HEK293 (cell line): ENCODE results near the gene ZNF780B.
A peak's percentile ranks its signal among the peaks of the same experiment; 100 is the strongest.

Experiments used
- KLF9 ChIP-seq: fragments of 450-650 bp; formaldehyde crosslinking; IDR thresholded peaks from 2 replicates; pipeline ENCODE4 v1.5.1; 2016; ENCODE audit warnings: missing biosample characterization, missing genetic modification characterization, low read depth
- PRDM10 ChIP-seq: fragments of 450-650 bp; formaldehyde crosslinking; IDR thresholded peaks from 2 replicates; pipeline ENCODE4 v1.5.1; 2016; ENCODE audit warnings: missing biosample characterization, missing genetic modification characterization
- SETDB1 ChIP-seq: IDR thresholded peaks from one replicate; pipeline ENCODE4 v1.6.1; 2017; ENCODE audit warnings: mild to moderate bottlenecking, low read length, moderate library complexity, mixed read lengths; ENCODE audit not compliant: insufficient read length
- TCF7L2 ChIP-seq: IDR thresholded peaks from 2 replicates; pipeline ENCODE4 v1.6.1; 2011; ENCODE audit warnings: low read depth, mild to moderate bottlenecking, inconsistent platforms, low read length, moderate library complexity, borderline replicate concordance
- ZBTB10 ChIP-seq: fragments of 450-650 bp; formaldehyde crosslinking; IDR thresholded peaks from 2 replicates; pipeline ENCODE4 v1.5.1; 2016; ENCODE audit warnings: missing biosample characterization, missing genetic modification characterization
- ZBTB20 ChIP-seq: fragments of 450-650 bp; formaldehyde crosslinking; IDR thresholded peaks from 2 replicates; pipeline ENCODE4 v1.5.1; 2016; ENCODE audit warnings: missing biosample characterization, missing genetic modification characterization
- ZBTB21 ChIP-seq: fragments of 450-650 bp; formaldehyde crosslinking; IDR thresholded peaks from 2 replicates; pipeline ENCODE4 v1.5.1; 2017; ENCODE audit warnings: missing biosample characterization, missing genetic modification characterization
- ZBTB48 ChIP-seq: fragments of 450-650 bp; formaldehyde crosslinking; IDR thresholded peaks from 2 replicates; pipeline ENCODE4 v1.5.1; 2016; ENCODE audit warnings: missing biosample characterization, missing genetic modification characterization
- ZFP37 ChIP-seq: fragments of 450-650 bp; formaldehyde crosslinking; IDR thresholded peaks from 2 replicates; pipeline ENCODE4 v1.5.1; 2016; ENCODE audit warnings: missing biosample characterization, missing genetic modification characterization
- ZFP41 ChIP-seq: fragments of 450-650 bp; formaldehyde crosslinking; IDR thresholded peaks from 2 replicates; pipeline ENCODE4 v1.5.1; 2016; ENCODE audit warnings: missing biosample characterization, missing genetic modification characterization, borderline replicate concordance
- ZIC2 ChIP-seq: fragments of 450-650 bp; formaldehyde crosslinking; IDR thresholded peaks from 2 replicates; pipeline ENCODE4 v1.5.1; 2016; ENCODE audit warnings: missing biosample characterization, missing genetic modification characterization
- ZNF133 ChIP-seq: fragments of 450-650 bp; formaldehyde crosslinking; IDR thresholded peaks from 2 replicates; pipeline ENCODE4 v1.5.1; 2016; ENCODE audit warnings: missing biosample characterization, missing genetic modification characterization
- ZNF184 ChIP-seq: fragments of 450-650 bp; IDR thresholded peaks from 2 replicates; pipeline ENCODE4 v1.5.1; 2018; ENCODE audit warnings: missing biosample characterization, mild to moderate bottlenecking, missing genetic modification characterization
- ZNF302 ChIP-seq: fragments of 450-650 bp; formaldehyde crosslinking; IDR thresholded peaks from 2 replicates; pipeline ENCODE4 v1.5.1; 2016; ENCODE audit warnings: missing biosample characterization, missing genetic modification characterization, low read depth
- ZNF324 ChIP-seq: fragments of 450-650 bp; formaldehyde crosslinking; IDR thresholded peaks from 2 replicates; pipeline ENCODE4 v1.5.1; 2016; ENCODE audit warnings: missing biosample characterization, missing genetic modification characterization
- ZNF366 ChIP-seq: fragments of 450-650 bp; formaldehyde crosslinking; conservative IDR thresholded peaks from 2 replicates; pipeline ENCODE4 v1.5.1; 2016; ENCODE audit warnings: missing biosample characterization, missing genetic modification characterization
- ZNF37A ChIP-seq: fragments of 450-650 bp; IDR thresholded peaks from 2 replicates; pipeline ENCODE4 v1.5.1; 2018; ENCODE audit warnings: missing biosample characterization, missing genetic modification characterization
- ZNF391 ChIP-seq: fragments of 450-650 bp; formaldehyde crosslinking; IDR thresholded peaks from 2 replicates; pipeline ENCODE4 v1.5.1; 2016; ENCODE audit warnings: low read depth, missing biosample characterization, missing genetic modification characterization, borderline replicate concordance
- ZNF48 ChIP-seq: fragments of 450-650 bp; formaldehyde crosslinking; IDR thresholded peaks from 2 replicates; pipeline ENCODE4 v1.5.1; 2016; ENCODE audit warnings: missing biosample characterization, missing genetic modification characterization
- ZNF501 ChIP-seq: fragments of 450-650 bp; formaldehyde crosslinking; IDR thresholded peaks from 2 replicates; pipeline ENCODE4 v1.5.1; 2016; ENCODE audit warnings: missing biosample characterization, missing genetic modification characterization
- ZNF514 ChIP-seq: fragments of 450-650 bp; formaldehyde crosslinking; IDR thresholded peaks from 2 replicates; pipeline ENCODE4 v1.5.1; 2016; ENCODE audit warnings: missing biosample characterization, missing genetic modification characterization
- ZNF530 ChIP-seq: fragments of 450-650 bp; formaldehyde crosslinking; IDR thresholded peaks from 2 replicates; pipeline ENCODE4 v1.5.1; 2016; ENCODE audit warnings: low read depth, missing biosample characterization, missing genetic modification characterization
- ZNF548 ChIP-seq: fragments of 450-650 bp; formaldehyde crosslinking; IDR thresholded peaks from 2 replicates; pipeline ENCODE4 v1.5.1; 2016; ENCODE audit warnings: missing biosample characterization, missing genetic modification characterization
- ZNF571 ChIP-seq: fragments of 450-650 bp; formaldehyde crosslinking; IDR thresholded peaks from 2 replicates; pipeline ENCODE4 v1.5.0; 2017; ENCODE audit warnings: missing biosample characterization, missing genetic modification characterization
- ZNF596 ChIP-seq: fragments of 450-650 bp; IDR thresholded peaks from 2 replicates; pipeline ENCODE4 v1.5.0; 2018; ENCODE audit warnings: missing biosample characterization, mild to moderate bottlenecking, missing genetic modification characterization, moderate library complexity
- ZNF600 ChIP-seq: fragments of 450-650 bp; formaldehyde crosslinking; IDR thresholded peaks from 2 replicates; pipeline ENCODE4 v1.5.1; 2016; ENCODE audit warnings: missing biosample characterization, missing genetic modification characterization
- ZNF610 ChIP-seq: fragments of 450-650 bp; formaldehyde crosslinking; IDR thresholded peaks from 2 replicates; pipeline ENCODE4 v1.5.1; 2016; ENCODE audit warnings: missing biosample characterization, missing genetic modification characterization, borderline replicate concordance
- ZNF629 ChIP-seq: fragments of 450-650 bp; formaldehyde crosslinking; IDR thresholded peaks from 2 replicates; pipeline ENCODE4 v1.5.1; 2017; ENCODE audit warnings: missing biosample characterization, missing genetic modification characterization
- ZNF654 ChIP-seq: fragments of 450-650 bp; formaldehyde crosslinking; IDR thresholded peaks from 2 replicates; pipeline ENCODE4 v1.5.1; 2016; ENCODE audit warnings: low read depth, missing biosample characterization, missing genetic modification characterization
- ZNF660 ChIP-seq: fragments of 450-650 bp; IDR thresholded peaks from 2 replicates; pipeline ENCODE4 v1.5.1; 2018; ENCODE audit warnings: missing biosample characterization, mild to moderate bottlenecking, missing genetic modification characterization
- ZNF785 ChIP-seq: fragments of 450-650 bp; formaldehyde crosslinking; IDR thresholded peaks from 2 replicates; pipeline ENCODE4 v1.5.1; 2016; ENCODE audit warnings: missing biosample characterization, missing genetic modification characterization
- ZSCAN30 ChIP-seq: fragments of 450-650 bp; IDR thresholded peaks from 2 replicates; pipeline ENCODE4 v1.5.1; 2018; ENCODE audit warnings: missing biosample characterization, mild to moderate bottlenecking, missing genetic modification characterization, moderate library complexity
- ZXDB ChIP-seq: fragments of 450-650 bp; formaldehyde crosslinking; IDR thresholded peaks from 2 replicates; pipeline ENCODE4 v1.5.1; 2016; ENCODE audit warnings: missing biosample characterization, missing genetic modification characterization
- TF ChIP-seq, protein P1 (sequence below): fragments of 450-650 bp; formaldehyde crosslinking; IDR thresholded peaks from 2 replicates; pipeline ENCODE4 v1.5.1; 2016; ENCODE audit warnings: missing biosample characterization, missing genetic modification characterization, borderline replicate concordance

ZNF780B gene

GRCh38 chr19:40055832-40056504, at the start of gene ZNF780B (continued):
- TF ChIP-seq, protein P1, sequence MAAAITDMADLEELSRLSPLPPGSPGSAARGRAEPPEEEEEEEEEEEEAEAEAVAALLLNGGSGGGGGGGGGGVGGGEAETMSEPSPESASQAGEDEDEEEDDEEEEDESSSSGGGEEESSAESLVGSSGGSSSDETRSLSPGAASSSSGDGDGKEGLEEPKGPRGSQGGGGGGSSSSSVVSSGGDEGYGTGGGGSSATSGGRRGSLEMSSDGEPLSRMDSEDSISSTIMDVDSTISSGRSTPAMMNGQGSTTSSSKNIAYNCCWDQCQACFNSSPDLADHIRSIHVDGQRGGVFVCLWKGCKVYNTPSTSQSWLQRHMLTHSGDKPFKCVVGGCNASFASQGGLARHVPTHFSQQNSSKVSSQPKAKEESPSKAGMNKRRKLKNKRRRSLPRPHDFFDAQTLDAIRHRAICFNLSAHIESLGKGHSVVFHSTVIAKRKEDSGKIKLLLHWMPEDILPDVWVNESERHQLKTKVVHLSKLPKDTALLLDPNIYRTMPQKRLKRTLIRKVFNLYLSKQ (tag by site-specific recombination): no peak
- TF ChIP-seq ZNF654 (tag by site-specific recombination): no peak
- no peak; the same call in none of the 2 replicates for TF ChIP-seq ZIC2 (tag by site-specific recombination)
- no peak for TF ChIP-seq ZNF37A (tag by site-specific recombination)
- TF ChIP-seq ZSCAN30 (tag by site-specific recombination): peak; percentile 55; the same call in 1 of the 2 replicates
- peak; percentile 86 for TF ChIP-seq ZBTB21
- peak; percentile 89 for TF ChIP-seq ZBTB20 (tag by site-specific recombination)
- TF ChIP-seq SETDB1: peak; percentile 74
- no peak for TF ChIP-seq ZNF514 (tag by site-specific recombination)
- TF ChIP-seq ZNF324 (tag by site-specific recombination): peak; percentile 88
- no peak for TF ChIP-seq ZNF571 (tag by site-specific recombination)
- no peak for TF ChIP-seq ZNF48
- 0 out of 2 replicates have a peak, but pooled peaks have one; percentile 17 for TF ChIP-seq ZNF184 (tag by site-specific recombination)
- TF ChIP-seq ZNF596: no peak
- TF ChIP-seq ZBTB10: peak; percentile 26; the same call in 1 of the 2 replicates
- TF ChIP-seq ZNF785 (tag by site-specific recombination): peak; percentile 93
- peak; percentile 68 for TF ChIP-seq ZNF610
- TF ChIP-seq ZFP37: peak; percentile 98
- 0 out of 2 replicates have a peak, but pooled peaks have one; percentile 37 for TF ChIP-seq ZNF530
- TF ChIP-seq ZNF391 (tag by site-specific recombination): peak; percentile 88; the same call in 1 of the 2 replicates
- peak; percentile 67 for TF ChIP-seq ZNF366
- TF ChIP-seq ZNF302: 0 out of 2 replicates have a peak, but pooled peaks have one; percentile 66
- TF ChIP-seq ZNF133 (tag by site-specific recombination): peak; percentile 66; the same call in 1 of the 2 replicates
- peak; percentile 75 for TF ChIP-seq ZNF629 (tag by site-specific recombination)
- peak; percentile 77 for TF ChIP-seq ZNF501
- peak; percentile 88 for TF ChIP-seq ZNF600
- peak; percentile 80 for TF ChIP-seq ZNF660 (tag by site-specific recombination)
- no peak for TF ChIP-seq ZNF548 (tag by site-specific recombination)
- TF ChIP-seq ZBTB48 (tag by site-specific recombination): peak; percentile 78
- TF ChIP-seq ZXDB (tag by site-specific recombination): peak; percentile 92
- peak; percentile 15; the same call in 1 of the 2 replicates for TF ChIP-seq KLF9
- no peak; the same call in 1 of the 2 replicates for TF ChIP-seq TCF7L2
- no peak for TF ChIP-seq ZFP41 (tag by site-specific recombination)
- peak; percentile 63 for TF ChIP-seq PRDM10 (tag by site-specific recombination)
